IMR-90 (cell line): Measurements from ENCODE around the gene OR1K1. TPM values are rescaled to one million over a fixed set of nuclear protein-coding genes. Genes with fewer than 3 reads are reported as not detected.

Experiments used
- ATAC-seq: fragments of 200-7000 bp; cut with Tn5 transposase; 2 replicates; pipeline ENCODE4 v1.9.1; 2020; ENCODE audit warnings: low read depth, mild to moderate bottlenecking, moderate library complexity
- BruUV-seq: library from RNA; stranded (reverse); fragments of 400-500 nt; replicated peaks from 2 replicates; lab custom pipeline; 2021; lab: Mats Ljungman, UMichigan
- CTCF ChIA-PET: fragments of 300-600 bp; formaldehyde crosslinking; extraction: SDS; loops from one replicate; lab custom pipeline; 2021; ENCODE audit warnings: antibody characterized with exemption; lab: Yijun Ruan, JAX
- POLR2A ChIA-PET: fragments of 300-600 bp; sonication (Branson Sonifier 250); formaldehyde crosslinking; loops from one replicate; lab custom pipeline; 2022; ENCODE audit warnings: antibody characterized with exemption; ENCODE audit not compliant: unreplicated experiment; lab: Charles Lee
- DNase-seq: peaks from one replicate; pipeline ENCODE4 v3.0.0; 2013
- H2AFZ ChIP-seq: replicated peaks from 2 replicates; pipeline ENCODE3; 2013; ENCODE audit warnings: low read length, mild to moderate bottlenecking; ENCODE audit not compliant: poor library complexity
- H2AK5ac ChIP-seq: 2 replicates; pipeline ENCODE4 v1.6.1; 2013; ENCODE audit warnings: low read depth, low read length, inconsistent platforms
- H2AK9ac ChIP-seq: replicated peaks from 2 replicates; pipeline ENCODE3; 2013; ENCODE audit warnings: mild to moderate bottlenecking, low read depth, low read length, moderate library complexity; ENCODE audit not compliant: poor library complexity
- H2BK120ac ChIP-seq: 2 replicates; pipeline ENCODE4 v1.6.1; 2013; ENCODE audit warnings: low read depth, low read length, inconsistent platforms
- H2BK15ac ChIP-seq: 3 replicates; pipeline ENCODE4 v1.6.1; 2013; ENCODE audit warnings: low read depth, low read length, inconsistent platforms
- H2BK20ac ChIP-seq: 2 replicates; pipeline ENCODE4 v1.6.1; 2013; ENCODE audit warnings: low read depth, mild to moderate bottlenecking, inconsistent platforms, low read length, moderate library complexity
- H2BK5ac ChIP-seq: 2 replicates; pipeline ENCODE4 v1.6.1; 2013; ENCODE audit warnings: mild to moderate bottlenecking, low read depth, low read length, inconsistent platforms; ENCODE audit not compliant: poor library complexity, severe bottlenecking
- H3K14ac ChIP-seq: replicated peaks from 2 replicates; pipeline ENCODE4 v1.6.1; 2013; ENCODE audit warnings: low read depth, low read length, inconsistent platforms
- H3K18ac ChIP-seq: 2 replicates; pipeline ENCODE4 v1.6.1; 2013; ENCODE audit warnings: low read depth, low read length, control low read depth
- H3K23ac ChIP-seq: 2 replicates; pipeline ENCODE4 v1.6.1; 2013; ENCODE audit warnings: low read depth, low read length, inconsistent platforms
- H3K27ac ChIP-seq: 2 replicates; pipeline ENCODE4 v1.5.1; 2013; ENCODE audit warnings: mild to moderate bottlenecking, control low read depth, low read length; ENCODE audit not compliant: insufficient read depth
- H3K27me3 ChIP-seq: 2 replicates; pipeline ENCODE4 v1.6.1; 2013; ENCODE audit warnings: low read length; ENCODE audit not compliant: control insufficient read depth, insufficient read depth
- H3K36me3 ChIP-seq: 2 replicates; pipeline ENCODE4 v1.6.1; 2013; ENCODE audit warnings: low read length, mixed read lengths; ENCODE audit not compliant: control insufficient read depth, insufficient read depth
- H3K4ac ChIP-seq: 2 replicates; pipeline ENCODE4 v1.6.1; 2013; ENCODE audit warnings: low read depth, low read length, inconsistent platforms
- H3K4me1 ChIP-seq: 2 replicates; pipeline ENCODE4 v1.6.1; 2013; ENCODE audit warnings: low read length, mixed read lengths; ENCODE audit not compliant: control insufficient read depth, insufficient read depth
- H3K4me2 ChIP-seq: 2 replicates; pipeline ENCODE4 v1.6.1; 2013; ENCODE audit warnings: low read depth, mild to moderate bottlenecking, control low read depth, low read length, moderate library complexity
- H3K4me3 ChIP-seq: 2 replicates; pipeline ENCODE4 v1.5.1; 2013; ENCODE audit warnings: low read depth, mild to moderate bottlenecking, control low read depth, low read length, moderate library complexity; ENCODE audit not compliant: insufficient read depth
- H3K56ac ChIP-seq: 2 replicates; pipeline ENCODE4 v1.6.1; 2013; ENCODE audit warnings: low read length, inconsistent platforms; ENCODE audit not compliant: insufficient read depth; ENCODE audit errors: extremely low read depth
- H3K79me1 ChIP-seq, 2 experiments: 2 replicates each; pipeline ENCODE4 v1.6.1; 2013; ENCODE audit warnings: low read length in 2 of 2, inconsistent platforms in 1 of 2, low read depth in 1 of 2
- H3K9ac ChIP-seq: 2 replicates; pipeline ENCODE4 v1.6.1; 2013; ENCODE audit warnings: low read depth, low read length, control low read depth
- H3K9me1 ChIP-seq: 2 replicates; pipeline ENCODE4 v1.6.1; 2013; ENCODE audit warnings: low read length, inconsistent platforms; ENCODE audit not compliant: insufficient read depth
- H3K9me3 ChIP-seq: 2 replicates; pipeline ENCODE4 v1.6.1; 2013; ENCODE audit warnings: low read length; ENCODE audit not compliant: control insufficient read depth, insufficient read depth
- H4K20me1 ChIP-seq: 2 replicates; pipeline ENCODE4 v1.6.1; 2013; ENCODE audit warnings: low read length, inconsistent platforms; ENCODE audit not compliant: insufficient read depth
- H4K5ac ChIP-seq: 2 replicates; pipeline ENCODE4 v1.6.1; 2013; ENCODE audit warnings: mild to moderate bottlenecking, low read depth, low read length, control low read depth
- H4K8ac ChIP-seq, 2 experiments: 2 replicates each; pipeline ENCODE4 v1.6.1; 2013; ENCODE audit warnings: low read depth in 2 of 2, low read length in 2 of 2, control low read depth in 1 of 2, inconsistent platforms in 1 of 2
- H4K91ac ChIP-seq: 2 replicates; pipeline ENCODE4 v1.6.1; 2013; ENCODE audit warnings: low read depth, low read length, inconsistent platforms; ENCODE audit not compliant: insufficient read depth
- BHLHE40 ChIP-seq: fragments of 150-350 bp; IDR thresholded peaks from 2 replicates; pipeline ENCODE4 v1.6.1; 2016; ENCODE audit warnings: mild to moderate bottlenecking, low read depth, low read length
- CEBPB ChIP-seq: IDR thresholded peaks from 2 replicates; pipeline ENCODE4 v1.6.1; 2012; ENCODE audit warnings: low read depth, low read length, improper control_type of control experiment
- CTCF ChIP-seq: conservative IDR thresholded peaks from 2 replicates; pipeline ENCODE4 v1.5.1; 2012; ENCODE audit warnings: mild to moderate bottlenecking, low read depth, low read length, improper control_type of control experiment
- ELK1 ChIP-seq: fragments of 150-350 bp; IDR thresholded peaks from 2 replicates; pipeline ENCODE4 v1.6.1; 2016; ENCODE audit warnings: low read depth, mild to moderate bottlenecking, low read length, moderate library complexity, borderline replicate concordance
- FOS ChIP-seq: fragments of 150-350 bp; IDR thresholded peaks from 2 replicates; pipeline ENCODE4 v1.6.1; 2016; ENCODE audit warnings: low read depth, low read length
- MAFK ChIP-seq: IDR thresholded peaks from 2 replicates; pipeline ENCODE4 v1.6.1; 2012; ENCODE audit warnings: low read depth, low read length, improper control_type of control experiment
- MAZ ChIP-seq: IDR thresholded peaks from 2 replicates; pipeline ENCODE4 v1.6.1; 2012; ENCODE audit warnings: low read depth, mild to moderate bottlenecking, low read length, improper control_type of control experiment, moderate library complexity, borderline replicate concordance
- MXI1 ChIP-seq: IDR thresholded peaks from 2 replicates; pipeline ENCODE4 v1.6.1; 2012; ENCODE audit warnings: low read depth, mild to moderate bottlenecking, low read length, moderate library complexity, borderline replicate concordance
- NFE2L2 ChIP-seq: fragments of 150-350 bp; IDR thresholded peaks from 2 replicates; pipeline ENCODE4 v1.6.1; 2016; ENCODE audit warnings: low read depth, mild to moderate bottlenecking, low read length
- POLR2A ChIP-seq: IDR thresholded peaks from 2 replicates; pipeline ENCODE4 v1.6.1; 2012; ENCODE audit warnings: mild to moderate bottlenecking, low read depth, low read length
- RCOR1 ChIP-seq: IDR thresholded peaks from 2 replicates; pipeline ENCODE4 v1.6.1; 2012; ENCODE audit warnings: mild to moderate bottlenecking, low read length, improper control_type of control experiment; ENCODE audit not compliant: insufficient replicate concordance
- RFX5 ChIP-seq: IDR thresholded peaks from 2 replicates; pipeline ENCODE4 v1.8.0; 2012; ENCODE audit warnings: low read depth, mild to moderate bottlenecking, low read length, moderate library complexity
- USF2 ChIP-seq: fragments of 150-350 bp; IDR thresholded peaks from 2 replicates; pipeline ENCODE4 v1.6.1; 2017; ENCODE audit warnings: mild to moderate bottlenecking, antibody characterized with exemption, low read length, low read depth
- WGBS, 2 experiments: methylation state at CpG; one replicate each; pipeline versions ENCODE4 v1.1.5 to v1.1.7; 2013; ENCODE audit warnings: missing lambda C conversion rate in 2 of 2; ENCODE audit not compliant: insufficient read length in 1 of 2; ENCODE audit errors: extremely low coverage in 2 of 2; 5-methylcytosine and 5-hydroxymethylcytosine counted together
- dilution Hi-C: fragments of 300-500 bp; cut with HindIII; formaldehyde crosslinking; loops from one replicate; pipeline ENCODE4 v1.14.3; 2018; ENCODE audit warnings: low sequenced_read_pairs; ENCODE audit not compliant: unreplicated experiment
- in situ Hi-C: fragments of 300-500 bp; cut with MboI; formaldehyde crosslinking; loops from 3 replicates; pipeline ENCODE4 v1.14.3; 2019; ENCODE audit warnings: low sequenced_read_pairs, inconsistent platforms, mixed read lengths
- intact Hi-C: fragments of 100-400 bp; cut with micrococcal nuclease; formaldehyde crosslinking; loops from 2 replicates; pipeline ENCODE4 v1.10.0; 2022
- polyA plus RNA-seq, 3 experiments: library from polyadenylated mRNA; depleted of rRNA; stranded (reverse); fragments of >200 nt; gene quantifications; 2 replicates each; pipeline ENCODE4 v1.2.3, GENCODE V29; 2012; ENCODE audit warnings: low replicate concordance in 1 of 3
- total RNA-seq: library from RNA; depleted of rRNA; stranded (reverse); fragments of >200 nt; gene quantifications from 2 replicates; pipeline ENCODE4 v1.2.3, GENCODE V29; 2012

The OR1K1 gene
- total and polyA plus RNA-seq, 2 of the 4 experiments (the other 2 are of a cell fraction) = not detected

- peak overlapping the region; percentile 11; the same call in 1 of the 2 replicates for H2AK5ac ChIP-seq
- H2BK120ac ChIP-seq = 0 out of 2 replicates have a peak overlapping the region, but pooled peaks have one; percentile 44
- H3K36me3 ChIP-seq = peaks cover 31% of the 10 kb centered on the region
- H2BK5ac ChIP-seq = peak overlapping the region; percentile 15
- no peak overlapping the region for H4K91ac ChIP-seq
- H3K56ac ChIP-seq = no peak overlapping the region
- no peak overlapping the region for H4K8ac ChIP-seq
- H3K9me1 ChIP-seq = peaks cover 17% of the 10 kb centered on the region
- WGBS, 2 experiments = no CpG with 5 or more reads among the region's 6 CpGs
- 0 out of 3 replicates have a peak overlapping the region, but pooled peaks have one; percentile 13 for H2BK15ac ChIP-seq
- TF ChIP-seq RFX5 = no peak
- no peak for TF ChIP-seq FOS
- no peak for TF ChIP-seq CEBPB
- TF ChIP-seq RCOR1 = no peak
- no peak for TF ChIP-seq NFE2L2
- no peak for TF ChIP-seq MAZ
- no peak for TF ChIP-seq POLR2A
- no peak for TF ChIP-seq MXI1
- no peak for TF ChIP-seq MAFK
- TF ChIP-seq USF2 = no peak
- no peak for TF ChIP-seq ELK1
- TF ChIP-seq BHLHE40 = no peak
- no peak for TF ChIP-seq CTCF
- CTCF ChIA-PET = no interaction called here
- H2AK9ac ChIP-seq = no peak overlapping the region
- no peaks in the 10 kb centered on the region for H3K27me3 ChIP-seq
- no peak overlapping the region; the same call in 1 of the 2 replicates for H2BK20ac ChIP-seq
- peaks cover 17% of the 10 kb centered on the region for H3K4me1 ChIP-seq
- H3K14ac ChIP-seq = no peak overlapping the region
- H4K5ac ChIP-seq = no peak overlapping the region
- no peak for ATAC-seq
- intact Hi-C loops = no loop called here
- in situ Hi-C loops = no loop called here
- no peak overlapping the region for H3K4me3 ChIP-seq
- BruUV-seq = no TSS peak
- dilution Hi-C loops = no loop called here
- peaks cover 33 to 51% of the 10 kb centered on the region in 2 experiments for H3K79me1 ChIP-seq
- H3K4ac ChIP-seq = peak overlapping the region; percentile 25; the same call in 1 of the 2 replicates
- no peaks in the 10 kb centered on the region for H3K9me3 ChIP-seq
- H3K9ac ChIP-seq = no peak overlapping the region
- H3K23ac ChIP-seq = no peak overlapping the region
- DNase-seq = no peak
- POLR2A ChIA-PET = no interaction called here
- H3K18ac ChIP-seq = no peak overlapping the region
- H3K27ac ChIP-seq = no peak overlapping the region
- H4K20me1 ChIP-seq = no peaks in the 10 kb centered on the region
- H3K4me2 ChIP-seq = no peak overlapping the region
- H2AFZ ChIP-seq = no peak overlapping the region
These were observed 22.1 kb downstream of the OR1K1 start for GRCh38 chr9:122822056-122822455.
